KMS-11 (cell line): ENCODE measurements around the gene SLC25A30.

Source experiments
- H2AFZ ChIP-seq: fragments of 200-600 bp; sonication (generic); 2 replicates; pipeline ENCODE4 v1.6.1; 2016; ENCODE audit warnings: antibody characterized with exemption, mixed run types, low read depth
- H3K27ac ChIP-seq: fragments of 200-600 bp; sonication (generic); 2 replicates; pipeline ENCODE4 v1.6.1; 2016; ENCODE audit warnings: mild to moderate bottlenecking, mixed run types
- H3K27me3 ChIP-seq: fragments of 200-600 bp; sonication (generic); 2 replicates; pipeline ENCODE4 v1.6.1; 2017; ENCODE audit warnings: mild to moderate bottlenecking, low read depth, mixed run types, moderate library complexity; ENCODE audit not compliant: insufficient read depth
- H3K36me3 ChIP-seq: fragments of 200-600 bp; sonication (generic); 2 replicates; pipeline ENCODE4 v1.6.1; 2017; ENCODE audit warnings: mild to moderate bottlenecking, mixed run types; ENCODE audit not compliant: insufficient read depth
- H3K4me1 ChIP-seq: fragments of 200-600 bp; sonication (generic); 2 replicates; pipeline ENCODE4 v1.6.1; 2016; ENCODE audit warnings: mild to moderate bottlenecking, low read depth, mixed run types; ENCODE audit not compliant: poor library complexity, severe bottlenecking
- H3K4me2 ChIP-seq: fragments of 200-600 bp; sonication (generic); 2 replicates; pipeline ENCODE4 v1.7.0; 2016; ENCODE audit warnings: mild to moderate bottlenecking, mixed run types
- H3K4me3 ChIP-seq: fragments of 200-600 bp; sonication (generic); IDR thresholded peaks from 2 replicates; pipeline ENCODE4 v1.6.1; 2017; ENCODE audit warnings: low read depth, low read length, mixed read lengths; ENCODE audit not compliant: insufficient read depth
- H3K79me2 ChIP-seq: fragments of 200-600 bp; sonication (generic); 2 replicates; pipeline ENCODE4 v1.6.1; 2016; ENCODE audit warnings: low read depth, mixed run types; ENCODE audit not compliant: insufficient read depth
- H3K9ac ChIP-seq: fragments of 200-600 bp; sonication (generic); 2 replicates; pipeline ENCODE4 v1.6.1; 2016; ENCODE audit warnings: mild to moderate bottlenecking, mixed run types
- H4K20me1 ChIP-seq: fragments of 200-600 bp; sonication (generic); 2 replicates; pipeline ENCODE4 v1.6.1; 2016; ENCODE audit warnings: mild to moderate bottlenecking, mixed run types; ENCODE audit not compliant: insufficient read depth
- TF ChIP-seq, protein P1 (sequence below): fragments of 200-600 bp; sonication (generic); conservative IDR thresholded peaks from 2 replicates; pipeline ENCODE4 v1.6.1; 2017; ENCODE audit warnings: low read depth, mild to moderate bottlenecking, antibody characterized with exemption, low read length, moderate library complexity, mixed read lengths

The SLC25A30 gene

DNA sequence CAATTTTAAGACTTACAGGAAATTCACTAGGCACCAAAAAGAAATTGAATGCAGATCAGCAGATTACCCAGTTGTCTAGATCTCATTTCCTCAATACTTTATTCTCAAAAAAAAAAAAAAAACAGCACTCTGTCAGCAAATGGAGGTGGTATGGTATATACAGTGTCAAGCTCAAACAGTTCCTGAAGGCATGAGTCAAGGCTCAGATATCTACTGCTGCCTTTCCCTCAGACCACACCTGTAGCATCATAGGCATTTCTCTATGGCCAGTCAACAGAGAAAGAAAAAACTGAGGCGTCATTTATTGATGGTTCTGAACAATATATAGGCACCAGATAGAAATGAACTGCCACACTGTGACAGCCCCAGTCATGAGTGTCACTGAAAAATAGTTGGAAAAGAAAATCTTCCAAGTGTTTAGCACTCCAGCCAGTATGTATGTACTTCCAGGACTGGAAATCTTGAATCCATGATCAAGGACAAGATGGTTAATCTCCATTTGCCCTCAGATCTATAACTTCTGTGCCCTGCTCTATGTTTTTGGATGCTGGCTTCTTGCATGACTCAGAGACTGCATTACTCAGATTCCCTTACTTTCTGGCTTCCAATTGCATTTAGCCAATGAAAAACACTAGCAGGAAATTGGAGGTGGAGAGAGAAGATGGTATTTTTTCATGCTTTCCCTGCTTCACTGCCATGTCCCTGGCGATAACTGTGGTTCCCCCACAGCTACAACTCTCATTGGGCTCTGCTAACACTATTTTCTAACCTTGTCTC is 38.2 kb upstream of the SLC25A30 start:
- H3K4me1 ChIP-seq, result no peaks in the 10 kb centered on the region
- no peak overlapping the region for H2AFZ ChIP-seq

DNA sequence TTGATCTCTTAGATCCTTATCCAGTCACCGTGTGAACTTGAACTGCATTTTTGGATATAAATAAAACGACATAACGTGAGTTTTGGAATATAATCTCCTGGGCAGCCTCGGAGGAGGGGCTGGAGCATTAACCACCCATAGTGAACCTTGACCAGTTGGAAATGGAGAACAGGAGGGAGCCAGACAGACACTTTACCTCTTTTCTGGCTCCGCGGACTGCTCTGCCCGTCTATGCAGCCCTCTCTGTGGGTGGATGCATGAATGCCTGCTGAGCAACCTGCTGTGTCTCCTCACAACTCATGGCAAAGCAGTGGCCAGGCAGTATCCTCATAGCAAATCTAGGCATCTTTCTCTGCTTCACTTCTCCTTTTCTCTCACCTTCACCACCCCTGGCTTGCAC is 36.0 kb upstream of the SLC25A30 start:
- TF ChIP-seq, protein P1, sequence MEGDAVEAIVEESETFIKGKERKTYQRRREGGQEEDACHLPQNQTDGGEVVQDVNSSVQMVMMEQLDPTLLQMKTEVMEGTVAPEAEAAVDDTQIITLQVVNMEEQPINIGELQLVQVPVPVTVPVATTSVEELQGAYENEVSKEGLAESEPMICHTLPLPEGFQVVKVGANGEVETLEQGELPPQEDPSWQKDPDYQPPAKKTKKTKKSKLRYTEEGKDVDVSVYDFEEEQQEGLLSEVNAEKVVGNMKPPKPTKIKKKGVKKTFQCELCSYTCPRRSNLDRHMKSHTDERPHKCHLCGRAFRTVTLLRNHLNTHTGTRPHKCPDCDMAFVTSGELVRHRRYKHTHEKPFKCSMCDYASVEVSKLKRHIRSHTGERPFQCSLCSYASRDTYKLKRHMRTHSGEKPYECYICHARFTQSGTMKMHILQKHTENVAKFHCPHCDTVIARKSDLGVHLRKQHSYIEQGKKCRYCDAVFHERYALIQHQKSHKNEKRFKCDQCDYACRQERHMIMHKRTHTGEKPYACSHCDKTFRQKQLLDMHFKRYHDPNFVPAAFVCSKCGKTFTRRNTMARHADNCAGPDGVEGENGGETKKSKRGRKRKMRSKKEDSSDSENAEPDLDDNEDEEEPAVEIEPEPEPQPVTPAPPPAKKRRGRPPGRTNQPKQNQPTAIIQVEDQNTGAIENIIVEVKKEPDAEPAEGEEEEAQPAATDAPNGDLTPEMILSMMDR, result no peak
- no peaks in the 10 kb centered on the region for H3K27me3 ChIP-seq
- H3K4me1 ChIP-seq, result no peaks in the 10 kb centered on the region
- H3K4me2 ChIP-seq, result no peak overlapping the region
- no peak overlapping the region for H3K27ac ChIP-seq
- H2AFZ ChIP-seq, result no peak overlapping the region
- H4K20me1 ChIP-seq, result no peaks in the 10 kb centered on the region
- H3K79me2 ChIP-seq, result no peaks in the 10 kb centered on the region
- no peaks in the 10 kb centered on the region for H3K36me3 ChIP-seq
- H3K4me3 ChIP-seq, result no peak overlapping the region
- H3K9ac ChIP-seq, result no peak overlapping the region

More for the DNA sequence above, 38.2 kb upstream of the SLC25A30 start:
- Histone ChIP-seq H3K27me3 (no peaks in the 10 kb centered on the region), H4K20me1 (no peaks in the 10 kb centered on the region), H3K27ac (no peak overlapping the region), H3K4me2 (no peak overlapping the region), H3K4me3 (no peak overlapping the region), H3K9ac (no peak overlapping the region), H3K79me2 (no peaks in the 10 kb centered on the region), H3K36me3 (no peaks in the 10 kb centered on the region)
- TF ChIP-seq, protein P1, result no peak

DNA sequence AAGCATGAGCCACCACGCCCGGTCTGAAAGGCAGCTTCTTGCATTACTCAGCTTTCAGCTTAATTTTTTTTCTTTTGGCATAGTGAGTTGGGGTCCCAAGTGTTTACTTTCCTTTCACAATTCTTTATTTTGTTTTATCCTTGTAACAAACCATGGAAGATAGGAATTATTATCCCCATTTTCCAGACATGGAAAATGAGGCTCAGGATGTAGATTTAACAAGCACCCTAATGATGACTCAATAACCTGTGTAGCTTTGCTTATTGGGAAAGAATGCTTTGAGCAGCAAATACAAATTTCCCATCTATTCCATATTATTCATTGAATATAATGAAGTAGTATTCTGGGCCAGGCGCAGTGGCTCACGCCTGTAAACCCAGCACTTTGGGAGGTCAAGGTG is 33.1 kb upstream of the SLC25A30 start:
- TF ChIP-seq, protein P1, result no peak
- Histone ChIP-seq H3K9ac (no peak overlapping the region), H2AFZ (no peak overlapping the region), H3K4me1 (no peaks in the 10 kb centered on the region), H4K20me1 (no peaks in the 10 kb centered on the region), H3K4me2 (no peak overlapping the region), H3K27ac (no peak overlapping the region), H3K79me2 (no peaks in the 10 kb centered on the region), H3K4me3 (no peak overlapping the region), H3K27me3 (no peaks in the 10 kb centered on the region), H3K36me3 (no peaks in the 10 kb centered on the region)

- no peak overlapping the region for H2AFZ ChIP-seq
- H3K27ac ChIP-seq, result no peak overlapping the region
- no peak overlapping the region for H3K4me2 ChIP-seq
- no peaks in the 10 kb centered on the region for H3K36me3 ChIP-seq
- H3K9ac ChIP-seq, result no peak overlapping the region
- TF ChIP-seq, protein P1, result no peak
- no peak overlapping the region for H3K4me3 ChIP-seq
- H3K27me3 ChIP-seq, result no peaks in the 10 kb centered on the region
- H3K79me2 ChIP-seq, result no peaks in the 10 kb centered on the region
- H3K4me1 ChIP-seq, result no peaks in the 10 kb centered on the region
- no peaks in the 10 kb centered on the region for H4K20me1 ChIP-seq
These were observed 30.9 kb upstream of the SLC25A30 start for GRCh38 chr13:45448965-45449559.
